Parathyroid adenoma (tissue), 2 donors: ENCODE measurements around the gene HGF.

Experiments used
- H2AFZ ChIP-seq: fragments of 300-600 bp; sonication (generic); one replicate; pipeline ENCODE4 v1.7.0; 2017; ENCODE audit warnings: antibody characterized with exemption, mild to moderate bottlenecking
- H3K27ac ChIP-seq: fragments of 300-600 bp; sonication (generic); one replicate; pipeline ENCODE4 v1.7.0; 2017
- H3K27me3 ChIP-seq: fragments of 300-600 bp; sonication (generic); one replicate; pipeline ENCODE4 v1.7.0; 2017; ENCODE audit warnings: low read length; ENCODE audit not compliant: control insufficient read depth, insufficient read depth
- H3K36me3 ChIP-seq: fragments of 300-600 bp; sonication (generic); one replicate; pipeline ENCODE4 v1.7.0; 2017; ENCODE audit warnings: low read length; ENCODE audit not compliant: control insufficient read depth, insufficient read depth
- H3K4me1 ChIP-seq: fragments of 300-600 bp; sonication (generic); one replicate; pipeline ENCODE4 v1.7.0; 2017; ENCODE audit warnings: control low read depth
- H3K4me2 ChIP-seq: fragments of 300-600 bp; sonication (generic); one replicate; pipeline ENCODE4 v1.7.0; 2017; ENCODE audit warnings: low read length
- H3K4me3 ChIP-seq: fragments of 300-600 bp; sonication (generic); one replicate; pipeline ENCODE4 v1.7.0; 2017; ENCODE audit warnings: low read depth, low read length
- H3K79me2 ChIP-seq: fragments of 300-600 bp; sonication (generic); one replicate; pipeline ENCODE4 v1.7.0; 2017; ENCODE audit warnings: control low read depth
- H3K9ac ChIP-seq: fragments of 300-600 bp; sonication (generic); one replicate; pipeline ENCODE4 v1.7.0; 2017; ENCODE audit warnings: mild to moderate bottlenecking
- H3K9me3 ChIP-seq: fragments of 300-600 bp; sonication (generic); one replicate; pipeline ENCODE4 v1.7.0; 2017; ENCODE audit warnings: low read length; ENCODE audit not compliant: control insufficient read depth
- CTCF ChIP-seq: fragments of 300-600 bp; sonication (generic); IDR thresholded peaks from one replicate; pipeline ENCODE4 v1.7.0; 2017; ENCODE audit warnings: antibody characterized with exemption, mild to moderate bottlenecking
- donor health status: primary hyperparathyroidism.

Gene HGF

GRCh38 chr7:81776948-81777630 lies 7.2 kb upstream of the HGF start:
- Histone ChIP-seq H3K9me3 (no peaks in the 10 kb centered on the region), H3K27me3 (no peaks in the 10 kb centered on the region), H3K4me2 (no peak overlapping the region), H3K4me1 (no peaks in the 10 kb centered on the region), H3K4me3 (no peak overlapping the region), H3K9ac (no peak overlapping the region), H3K79me2 (no peaks in the 10 kb centered on the region), H2AFZ (no peak overlapping the region), H3K27ac (no peak overlapping the region), H3K36me3 (no peaks in the 10 kb centered on the region)
- no peak for TF ChIP-seq CTCF

GRCh38 chr7:81776161-81776560 lies 6.3 kb upstream of the HGF start:
- no peaks in the 10 kb centered on the region for H3K36me3 ChIP-seq
- H3K4me2 ChIP-seq = no peak overlapping the region
- H3K27ac ChIP-seq = no peak overlapping the region
- no peaks in the 10 kb centered on the region for H3K4me1 ChIP-seq
- H3K27me3 ChIP-seq = no peaks in the 10 kb centered on the region
- no peak overlapping the region for H3K4me3 ChIP-seq
- no peaks in the 10 kb centered on the region for H3K79me2 ChIP-seq
- H3K9me3 ChIP-seq = no peaks in the 10 kb centered on the region
- TF ChIP-seq CTCF = no peak
- no peak overlapping the region for H2AFZ ChIP-seq
- H3K9ac ChIP-seq = no peak overlapping the region

- H3K9me3 ChIP-seq = no peaks in the 10 kb centered on the region
- no peaks in the 10 kb centered on the region for H3K79me2 ChIP-seq
- H3K27me3 ChIP-seq = no peaks in the 10 kb centered on the region
- no peaks in the 10 kb centered on the region for H3K4me1 ChIP-seq
- TF ChIP-seq CTCF = no peak
- H3K4me3 ChIP-seq = no peak overlapping the region
- no peak overlapping the region for H3K9ac ChIP-seq
- no peaks in the 10 kb centered on the region for H3K36me3 ChIP-seq
- H3K4me2 ChIP-seq = no peak overlapping the region
- H2AFZ ChIP-seq = no peak overlapping the region
- no peak overlapping the region for H3K27ac ChIP-seq
Observed at GRCh38 chr7:81775560-81775959, 5.7 kb upstream of the HGF start.

GRCh38 chr7:81774551-81774950 lies 4.7 kb upstream of the HGF start:
- no peak overlapping the region for H3K27ac ChIP-seq
- no peak for TF ChIP-seq CTCF
- no peaks in the 10 kb centered on the region for H3K36me3 ChIP-seq
- no peak overlapping the region for H3K4me3 ChIP-seq
- H3K4me2 ChIP-seq = no peak overlapping the region
- no peaks in the 10 kb centered on the region for H3K9me3 ChIP-seq
- no peak overlapping the region for H2AFZ ChIP-seq
- no peak overlapping the region for H3K9ac ChIP-seq
- no peaks in the 10 kb centered on the region for H3K27me3 ChIP-seq
- no peaks in the 10 kb centered on the region for H3K4me1 ChIP-seq
- H3K79me2 ChIP-seq = no peaks in the 10 kb centered on the region

- no peak overlapping the region for H3K4me3 ChIP-seq
- H3K27ac ChIP-seq = no peak overlapping the region
- H3K4me1 ChIP-seq = no peaks in the 10 kb centered on the region
- no peaks in the 10 kb centered on the region for H3K27me3 ChIP-seq
- H3K79me2 ChIP-seq = no peaks in the 10 kb centered on the region
- no peaks in the 10 kb centered on the region for H3K36me3 ChIP-seq
- no peak overlapping the region for H3K9ac ChIP-seq
- no peak overlapping the region for H2AFZ ChIP-seq
- no peak for TF ChIP-seq CTCF
- no peak overlapping the region for H3K4me2 ChIP-seq
- no peaks in the 10 kb centered on the region for H3K9me3 ChIP-seq
Observed at GRCh38 chr7:81770728-81771223, 929 bp upstream of the HGF start.
